ENCODE measurements around the gene SPNS2.

DNA sequence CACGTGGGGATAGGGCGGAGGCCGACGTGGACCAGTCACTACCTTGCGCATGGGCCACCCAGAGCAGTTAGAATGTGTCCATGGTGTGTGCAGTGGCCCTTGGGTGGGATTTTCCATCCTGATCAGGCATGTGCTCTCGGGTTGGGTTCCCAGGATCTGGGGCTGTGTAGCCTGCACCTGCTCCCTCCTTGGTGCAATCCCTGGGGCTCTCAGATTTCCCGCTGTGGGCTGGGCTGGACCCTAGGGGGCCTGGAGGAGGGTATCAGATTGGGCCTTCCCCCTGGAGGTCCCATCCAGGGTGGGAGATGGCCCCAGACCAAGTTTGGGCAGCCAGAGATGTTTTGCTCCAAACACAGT is 86.9 kb downstream of the SPNS2 start:
- TF ChIP-seq, protein P1, sequence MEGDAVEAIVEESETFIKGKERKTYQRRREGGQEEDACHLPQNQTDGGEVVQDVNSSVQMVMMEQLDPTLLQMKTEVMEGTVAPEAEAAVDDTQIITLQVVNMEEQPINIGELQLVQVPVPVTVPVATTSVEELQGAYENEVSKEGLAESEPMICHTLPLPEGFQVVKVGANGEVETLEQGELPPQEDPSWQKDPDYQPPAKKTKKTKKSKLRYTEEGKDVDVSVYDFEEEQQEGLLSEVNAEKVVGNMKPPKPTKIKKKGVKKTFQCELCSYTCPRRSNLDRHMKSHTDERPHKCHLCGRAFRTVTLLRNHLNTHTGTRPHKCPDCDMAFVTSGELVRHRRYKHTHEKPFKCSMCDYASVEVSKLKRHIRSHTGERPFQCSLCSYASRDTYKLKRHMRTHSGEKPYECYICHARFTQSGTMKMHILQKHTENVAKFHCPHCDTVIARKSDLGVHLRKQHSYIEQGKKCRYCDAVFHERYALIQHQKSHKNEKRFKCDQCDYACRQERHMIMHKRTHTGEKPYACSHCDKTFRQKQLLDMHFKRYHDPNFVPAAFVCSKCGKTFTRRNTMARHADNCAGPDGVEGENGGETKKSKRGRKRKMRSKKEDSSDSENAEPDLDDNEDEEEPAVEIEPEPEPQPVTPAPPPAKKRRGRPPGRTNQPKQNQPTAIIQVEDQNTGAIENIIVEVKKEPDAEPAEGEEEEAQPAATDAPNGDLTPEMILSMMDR (IDR thresholded peaks at IDR 0.05): no peak
- TF ChIP-seq POLR2AphosphoS5 (IDR thresholded peaks at IDR 0.05) (no peak), POLR2A (IDR thresholded peaks at IDR 0.05) (no peak)
